Naive B cell (primary cell): ENCODE results near the gene DIAPH2. TPM values are rescaled to one million over a fixed set of nuclear protein-coding genes. Genes with fewer than 3 reads are reported as not detected.
A peak's percentile ranks its signal among the peaks of the same experiment; 100 is the strongest.
"Not testable (repeated sequence)": the region's sequence is repeated elsewhere in the genome, so short reads cannot be mapped to it uniquely, and the experiment has no call there.

Experiments used
- ATAC-seq, 2 donors: fragments of 150-1000 bp; cut with Tn5 transposase; 2 replicates each; pipeline ENCODE4 v1.10.0; 2021; ENCODE audit warnings: low read depth in 2 of 2, mild to moderate bottlenecking in 2 of 2, moderate library complexity in 2 of 2
- DNase-seq: peaks from one replicate; pipeline ENCODE4 v3.0.0; 2022
- H3K27ac Mint-ChIP-seq, 6 donors: one replicate each; pipeline ENCODE4 v1.8.0; 2020 to 2022; ENCODE audit warnings: mild to moderate bottlenecking in 6 of 6, mixed read lengths in 6 of 6, moderate library complexity in 5 of 6, inconsistent platforms in 2 of 6
- H3K27me3 Mint-ChIP-seq, 3 donors: one replicate each; pipeline ENCODE4 v1.8.0; 2021 to 2022; ENCODE audit warnings: mixed read lengths in 3 of 3, mild to moderate bottlenecking in 1 of 3
- H3K36me3 Mint-ChIP-seq, 2 donors: one replicate each; pipeline ENCODE4 v1.8.0; 2020 to 2022; ENCODE audit warnings: mixed read lengths in 2 of 2, inconsistent platforms in 1 of 2, mild to moderate bottlenecking in 1 of 2
- H3K4me1 Mint-ChIP-seq, 3 donors: one replicate each; pipeline ENCODE4 v1.8.0; 2020 to 2022; ENCODE audit warnings: mixed read lengths in 3 of 3, inconsistent platforms in 1 of 3, mild to moderate bottlenecking in 1 of 3, moderate library complexity in 1 of 3
- H3K4me3 Mint-ChIP-seq, 8 donors: one replicate each; pipeline ENCODE4 v1.8.0; 2020 to 2022; ENCODE audit warnings: mild to moderate bottlenecking in 8 of 8, mixed read lengths in 8 of 8, moderate library complexity in 8 of 8, inconsistent platforms in 2 of 8
- H3K9me3 Mint-ChIP-seq, 7 donors: one replicate each; pipeline ENCODE4 v1.8.0; 2020 to 2022; ENCODE audit warnings: mixed read lengths in 7 of 7, mild to moderate bottlenecking in 5 of 7, inconsistent platforms in 2 of 7, moderate library complexity in 1 of 7
- polyA plus RNA-seq, 6 donors: library from polyadenylated mRNA; unstranded; fragments of 300-500 nt; fragmentation: Illumina TruSeq; gene quantifications; one replicate each; pipeline ENCODE4 v1.2.3, GENCODE V29; 2021; ENCODE audit warnings: low read depth in 6 of 6

The DIAPH2 gene
- polyA plus RNA-seq, 6 donors from 2014 or later, result 6.4 to 15.2 (median 9.9) TPM

DNA sequence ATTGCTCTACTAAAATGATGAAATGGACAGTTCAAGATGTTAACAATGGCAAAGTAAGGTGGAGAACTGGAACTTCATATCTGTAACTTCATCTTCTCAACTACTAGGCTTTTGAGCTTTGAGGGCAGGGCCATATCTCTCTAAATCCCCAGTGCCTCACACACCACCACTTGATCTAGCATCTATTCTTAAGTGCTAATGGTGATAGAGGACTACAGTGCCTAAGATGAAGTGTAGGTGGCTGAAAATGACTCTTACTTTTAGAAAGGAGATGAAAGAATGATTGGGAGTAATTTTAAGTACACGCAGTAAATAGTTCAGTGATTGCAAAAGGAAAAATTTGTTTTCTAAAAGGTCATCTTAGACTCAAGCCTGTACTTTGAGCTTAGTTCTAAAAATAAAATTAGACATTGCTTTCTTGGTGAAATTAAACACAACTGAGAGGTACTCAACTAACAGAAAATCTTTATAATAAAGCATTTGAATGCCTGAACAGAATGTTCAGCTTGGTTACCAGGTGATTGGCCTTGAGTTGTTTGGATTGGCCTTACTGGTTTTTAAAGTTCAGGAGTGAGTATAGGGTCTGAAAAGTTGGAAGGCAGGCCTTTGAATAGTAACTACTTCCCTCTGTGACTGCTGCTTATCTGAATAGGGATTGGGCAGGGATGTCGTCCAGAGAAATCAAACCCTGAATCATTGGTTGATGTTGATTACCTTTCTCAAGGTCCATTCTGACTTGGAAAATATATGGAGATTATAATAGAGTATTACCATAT is 45.4 kb downstream of the DIAPH2 start:
- Mint-ChIP-seq H3K27me3 (no peaks in the 10 kb centered on the region), H3K4me3 (no peak overlapping the region), H3K36me3 (no peaks in the 10 kb centered on the region), H3K4me1 (peaks cover 0 to 11% (median 4%) of the 10 kb centered on the region in 3 donors), H3K9me3 (peaks cover 0 to 2% (median 0%) of the 10 kb centered on the region in 7 donors), H3K27ac (no peak overlapping the region)
- ATAC-seq (no peak), DNase-seq (no peak)

DNA sequence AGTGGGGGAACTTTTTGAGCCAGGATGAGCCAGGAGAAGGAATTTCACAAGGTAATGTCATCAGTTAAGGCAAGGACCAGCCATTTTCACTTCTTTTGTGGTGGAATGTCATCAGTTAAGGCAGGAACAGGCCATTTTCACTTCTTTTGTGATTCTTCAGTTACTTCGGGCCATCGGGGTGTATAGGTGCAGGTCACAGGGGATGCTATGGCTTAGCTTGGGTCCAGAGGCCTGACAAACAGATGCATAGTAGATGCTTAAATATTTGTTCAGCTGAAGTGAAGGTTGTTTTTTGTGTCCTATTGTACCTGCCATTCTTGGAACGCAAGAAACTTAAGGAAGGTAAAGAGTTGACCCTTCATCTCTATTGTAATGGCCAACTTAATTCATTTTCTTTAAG is 46.4 kb downstream of the DIAPH2 start:
- DNase-seq, H3K27ac Mint-ChIP-seq, H3K36me3 Mint-ChIP-seq, H3K4me3 Mint-ChIP-seq, H3K9me3 Mint-ChIP-seq, H3K27me3 Mint-ChIP-seq, ATAC-seq: not testable (repeated sequence)
- peaks cover 0 to 11% (median 4%) of the 10 kb centered on the region in 3 donors for H3K4me1 Mint-ChIP-seq

DNA sequence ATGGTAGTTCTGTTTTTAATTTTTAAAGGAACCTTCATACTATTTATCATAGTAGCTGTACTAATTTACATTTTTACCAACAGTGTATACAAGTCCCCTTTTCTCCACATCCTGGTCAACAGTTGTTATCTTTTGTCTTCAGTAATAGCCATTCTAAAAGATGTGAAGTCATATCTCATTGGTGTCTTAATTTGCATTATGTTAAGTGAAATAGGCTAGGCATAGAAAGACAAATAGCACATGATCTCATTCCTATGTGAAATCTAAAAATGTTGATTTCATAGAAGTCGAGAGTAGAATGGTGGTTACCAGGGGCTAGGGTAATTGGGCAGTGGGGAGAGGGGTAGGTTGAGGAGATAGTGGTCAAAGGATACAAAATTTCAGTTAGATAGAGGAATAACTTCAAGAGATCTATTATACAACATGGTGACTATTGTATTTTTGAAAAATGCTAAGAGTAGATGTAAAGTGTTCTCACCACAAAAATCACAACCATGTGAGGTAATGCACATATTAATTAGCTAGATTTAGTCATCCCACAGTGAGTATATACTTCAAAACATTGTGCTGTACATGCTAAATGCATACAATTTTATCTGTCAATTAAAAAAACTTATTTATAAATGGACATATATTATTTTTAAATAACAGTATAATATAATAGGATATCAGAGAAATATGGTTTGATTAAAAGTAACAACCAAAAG is 58.9 kb downstream of the DIAPH2 start:
- ATAC-seq (no peak), DNase-seq (no peak)
- no peak overlapping the region for H3K27ac Mint-ChIP-seq
- no peak overlapping the region for H3K4me3 Mint-ChIP-seq
- no peaks in the 10 kb centered on the region for H3K27me3 Mint-ChIP-seq
- no peaks in the 10 kb centered on the region for H3K36me3 Mint-ChIP-seq
- H3K4me1 Mint-ChIP-seq, result no peaks in the 10 kb centered on the region
- no peaks in the 10 kb centered on the region for H3K9me3 Mint-ChIP-seq

DNA sequence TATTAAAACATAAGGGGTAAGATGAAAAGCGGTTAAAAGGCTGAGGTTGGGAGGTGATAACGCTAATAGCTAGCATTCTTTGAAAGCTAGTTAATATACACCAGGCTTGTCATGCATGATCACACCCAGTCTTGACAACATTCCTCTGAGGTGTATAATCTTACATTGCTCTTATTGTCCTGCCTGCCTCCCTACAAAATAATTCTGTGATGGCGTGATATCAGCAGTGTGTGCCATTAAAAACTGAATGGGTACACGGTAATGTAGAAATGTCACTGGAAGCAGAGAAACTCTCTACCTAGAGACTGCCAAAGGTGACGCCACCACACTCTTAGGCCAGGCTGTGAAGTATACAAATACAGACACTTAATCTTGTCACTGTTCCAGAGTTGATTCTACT is 68.1 kb downstream of the DIAPH2 start:
- Mint-ChIP-seq H3K4me1 (no peaks in the 10 kb centered on the region), H3K9me3 (peaks cover 0 to 3% (median 1%) of the 10 kb centered on the region in 7 donors), H3K36me3 (no peaks in the 10 kb centered on the region), H3K4me3 (no peak overlapping the region), H3K27ac (no peak overlapping the region), H3K27me3 (no peaks in the 10 kb centered on the region)
- DNase-seq (no peak), ATAC-seq (no peak)

DNA sequence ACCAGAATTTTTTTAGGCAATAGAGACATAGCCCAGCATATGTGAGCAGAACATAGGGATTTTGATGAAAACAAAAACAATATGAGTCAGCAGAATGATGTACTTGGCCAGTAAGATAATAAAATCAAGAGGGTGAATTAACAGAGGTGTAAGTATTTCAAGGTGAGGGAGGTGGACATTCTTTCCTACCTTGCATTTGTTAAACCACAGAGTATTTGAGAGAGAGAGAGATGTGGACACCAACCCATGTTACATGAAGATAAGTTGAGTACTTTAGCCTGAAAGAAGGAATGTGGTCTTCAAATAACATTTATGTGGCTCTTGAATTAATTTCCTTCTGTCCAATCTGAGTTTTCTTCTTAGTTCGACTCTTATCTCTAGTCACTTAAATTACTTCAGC is 68.6 kb downstream of the DIAPH2 start:
- Mint-ChIP-seq H3K9me3 (peaks cover 0 to 3% (median 1%) of the 10 kb centered on the region in 7 donors), H3K36me3 (no peaks in the 10 kb centered on the region), H3K4me3 (no peak overlapping the region), H3K4me1 (no peaks in the 10 kb centered on the region), H3K27ac (no peak overlapping the region), H3K27me3 (no peaks in the 10 kb centered on the region)
- ATAC-seq (no peak), DNase-seq (no peak)

DNA sequence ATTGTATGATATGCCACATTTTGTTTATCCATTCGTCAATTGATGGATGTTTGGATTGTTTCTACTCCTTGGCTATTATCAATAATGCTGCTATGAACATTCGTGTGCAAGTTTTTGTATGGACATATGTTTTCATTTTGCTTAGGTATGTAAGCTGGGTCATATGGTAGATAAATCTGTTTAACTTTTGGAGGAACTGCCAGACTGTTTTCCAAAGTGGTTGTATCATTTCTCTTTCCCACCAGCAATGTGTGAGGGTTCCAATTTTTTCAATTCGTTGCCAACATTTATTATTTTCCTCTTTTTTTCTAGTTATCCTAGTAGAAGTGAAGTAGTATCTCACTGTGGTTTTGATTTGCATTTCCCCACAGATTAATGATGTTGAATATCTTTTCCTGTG is 71.8 kb downstream of the DIAPH2 start:
- Mint-ChIP-seq H3K4me1 (no peaks in the 10 kb centered on the region), H3K27me3 (no peaks in the 10 kb centered on the region)
- ATAC-seq, result no peak

DNA sequence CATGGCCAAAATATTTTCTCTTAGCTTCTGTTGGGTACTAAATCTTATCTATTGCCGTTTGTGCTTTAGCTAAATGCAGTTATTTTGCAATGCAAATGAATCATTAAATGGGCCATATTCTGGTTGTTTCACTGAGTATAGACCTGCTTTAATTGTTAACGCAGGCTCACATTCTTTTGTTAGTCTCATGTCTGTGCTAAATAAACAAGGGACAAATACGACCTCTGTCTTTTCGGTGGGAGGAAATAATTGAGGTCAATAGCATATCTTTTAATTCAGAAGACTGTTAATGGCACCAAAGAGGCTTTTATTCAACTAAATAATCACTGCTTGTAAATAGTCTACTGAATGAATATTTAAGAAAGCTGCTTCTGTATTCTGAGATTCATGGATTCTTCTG is 76.9 kb downstream of the DIAPH2 start:
- Mint-ChIP-seq H3K36me3 (no peaks in the 10 kb centered on the region), H3K27ac (peak overlapping the region in 1 of 6 donors; percentile 45)

More for the DNA sequence above, 71.8 kb downstream of the DIAPH2 start:
- Mint-ChIP-seq H3K9me3 (peaks cover 0 to 3% (median 1%) of the 10 kb centered on the region in 7 donors), H3K36me3 (no peaks in the 10 kb centered on the region), H3K27ac (no peak overlapping the region), H3K4me3 (no peak overlapping the region)
- DNase-seq, result no peak

DNA sequence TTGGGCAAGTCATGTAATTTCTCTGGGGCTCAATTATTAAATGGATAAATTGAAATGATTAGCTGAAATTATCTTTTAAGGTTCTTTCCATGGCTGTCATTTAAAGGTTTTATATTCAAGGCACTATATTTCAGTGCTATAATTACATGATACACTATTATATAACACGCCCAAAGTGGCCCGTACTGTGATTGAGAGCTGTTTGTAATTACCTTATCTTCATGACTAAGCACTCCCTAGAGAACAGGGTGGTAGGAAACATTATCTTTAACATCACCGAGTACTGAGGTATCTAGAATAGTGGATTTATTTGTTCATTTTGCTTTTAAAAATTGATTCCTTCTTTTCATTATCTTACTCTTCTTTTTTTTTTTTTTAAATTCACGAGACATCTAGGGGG is 79.0 kb downstream of the DIAPH2 start:
- Mint-ChIP-seq H3K4me3 (no peak overlapping the region), H3K27me3 (no peaks in the 10 kb centered on the region), H3K9me3 (no peaks in the 10 kb centered on the region), H3K36me3 (no peaks in the 10 kb centered on the region), H3K4me1 (peaks cover 5 to 13% (median 8%) of the 10 kb centered on the region in 3 donors), H3K27ac (no peak overlapping the region)
- DNase-seq (no peak), ATAC-seq (no peak)

More for the DNA sequence above, 76.9 kb downstream of the DIAPH2 start:
- DNase-seq (no peak), ATAC-seq (no peak)
- H3K4me1 Mint-ChIP-seq, result peaks cover 5 to 13% (median 8%) of the 10 kb centered on the region in 3 donors
- H3K27me3 Mint-ChIP-seq, result no peaks in the 10 kb centered on the region
- no peaks in the 10 kb centered on the region for H3K9me3 Mint-ChIP-seq
- no peak overlapping the region for H3K4me3 Mint-ChIP-seq

DNA sequence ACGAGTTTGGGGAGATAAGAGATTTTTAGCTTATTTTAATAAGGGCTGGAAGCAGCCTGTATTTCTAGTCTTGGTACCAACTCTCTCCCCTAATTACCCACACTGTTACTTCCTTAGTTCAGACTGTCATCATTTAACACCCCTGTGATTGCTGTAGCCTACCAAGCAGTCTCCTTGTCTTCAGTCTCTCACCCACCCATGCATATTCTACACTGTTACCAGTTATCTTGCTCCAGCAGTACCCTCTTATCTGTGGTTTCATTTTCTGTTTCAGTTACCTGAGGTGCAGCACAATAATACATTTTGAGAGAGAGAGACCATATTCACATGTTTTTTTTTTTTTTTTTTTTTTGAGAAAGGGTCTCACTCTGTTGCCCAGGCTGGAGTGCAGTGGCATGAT is 80.2 kb downstream of the DIAPH2 start:
- peaks cover 5 to 13% (median 8%) of the 10 kb centered on the region in 3 donors for H3K4me1 Mint-ChIP-seq
- no peaks in the 10 kb centered on the region for H3K36me3 Mint-ChIP-seq
- H3K27ac Mint-ChIP-seq, result peak overlapping the region in 1 of 6 donors; percentile 66
- DNase-seq (no peak), ATAC-seq (peak; percentile 30 to 41)
- no peaks in the 10 kb centered on the region for H3K9me3 Mint-ChIP-seq
- no peak overlapping the region for H3K4me3 Mint-ChIP-seq
- no peaks in the 10 kb centered on the region for H3K27me3 Mint-ChIP-seq

DNA sequence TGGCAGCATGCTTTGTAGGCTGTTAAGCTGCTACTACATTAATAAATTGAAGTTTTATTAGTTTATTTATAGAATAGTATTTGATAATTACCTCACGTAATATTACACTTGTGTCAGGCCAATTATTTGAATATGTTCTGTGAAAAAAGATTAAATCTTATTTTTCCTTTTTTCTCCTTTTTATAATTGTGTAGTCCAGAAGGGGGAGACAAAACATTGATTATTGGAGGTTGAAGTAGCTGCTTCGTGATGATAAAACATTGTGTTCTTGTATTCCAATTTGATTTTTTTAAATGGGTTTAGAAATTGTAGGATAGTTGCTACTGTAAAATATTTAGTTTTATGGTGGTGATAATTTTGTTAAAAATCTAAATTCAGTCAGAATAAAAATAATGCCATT is 85.7 kb downstream of the DIAPH2 start:
- DNase-seq (no peak), ATAC-seq (no peak)
- Mint-ChIP-seq H3K36me3 (no peaks in the 10 kb centered on the region), H3K4me1 (no peaks in the 10 kb centered on the region), H3K9me3 (no peaks in the 10 kb centered on the region), H3K27me3 (no peaks in the 10 kb centered on the region), H3K27ac (no peak overlapping the region), H3K4me3 (no peak overlapping the region)

DNA sequence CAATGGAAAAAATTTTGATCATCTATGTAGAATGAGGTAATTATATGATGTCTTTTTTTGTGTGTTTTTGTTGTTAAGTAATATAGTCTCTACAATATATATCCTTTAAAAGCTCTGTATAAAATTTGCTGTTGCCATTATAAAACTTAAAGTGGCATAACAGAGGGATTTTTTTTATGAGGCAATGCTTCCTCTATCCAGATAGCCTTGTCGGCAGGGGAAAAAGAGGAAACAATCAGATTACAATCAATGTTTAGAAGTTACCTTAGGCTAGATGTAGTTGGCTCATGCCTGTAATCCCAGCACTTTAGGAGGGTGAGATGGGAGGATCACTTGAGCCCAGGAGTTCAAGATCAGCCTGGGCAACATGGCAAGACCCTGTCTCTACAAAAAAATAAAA is 86.8 kb downstream of the DIAPH2 start:
- Mint-ChIP-seq H3K4me1 (no peaks in the 10 kb centered on the region), H3K36me3 (no peaks in the 10 kb centered on the region), H3K27ac (no peak overlapping the region), H3K9me3 (no peaks in the 10 kb centered on the region), H3K4me3 (no peak overlapping the region), H3K27me3 (no peaks in the 10 kb centered on the region)
- DNase-seq, result no peak
- no peak for ATAC-seq

DNA sequence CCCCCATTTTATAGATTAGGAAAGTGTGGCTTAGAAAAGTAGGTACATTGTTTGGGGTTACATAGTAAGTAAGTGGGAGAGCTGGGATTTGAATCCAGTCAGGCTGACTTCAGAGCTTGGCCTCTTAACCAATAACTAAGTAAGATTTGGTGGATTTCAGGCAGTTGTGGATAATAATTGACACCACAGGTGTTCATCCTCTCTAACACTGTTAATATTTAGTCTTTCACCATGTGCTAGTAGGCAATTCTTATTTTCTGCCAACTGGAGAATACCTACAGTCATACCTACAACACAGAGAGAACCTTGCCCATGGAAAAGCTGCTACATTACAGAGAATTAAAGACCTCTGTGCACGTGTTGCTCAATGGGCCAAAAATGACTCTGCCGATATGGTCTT is 89.5 kb downstream of the DIAPH2 start:
- DNase-seq (no peak), ATAC-seq (no peak)
- H3K27ac Mint-ChIP-seq, result no peak overlapping the region
- H3K27me3 Mint-ChIP-seq, result no peaks in the 10 kb centered on the region
- no peaks in the 10 kb centered on the region for H3K4me1 Mint-ChIP-seq
- no peaks in the 10 kb centered on the region for H3K36me3 Mint-ChIP-seq
- no peak overlapping the region for H3K4me3 Mint-ChIP-seq
- H3K9me3 Mint-ChIP-seq, result no peaks in the 10 kb centered on the region

DNA sequence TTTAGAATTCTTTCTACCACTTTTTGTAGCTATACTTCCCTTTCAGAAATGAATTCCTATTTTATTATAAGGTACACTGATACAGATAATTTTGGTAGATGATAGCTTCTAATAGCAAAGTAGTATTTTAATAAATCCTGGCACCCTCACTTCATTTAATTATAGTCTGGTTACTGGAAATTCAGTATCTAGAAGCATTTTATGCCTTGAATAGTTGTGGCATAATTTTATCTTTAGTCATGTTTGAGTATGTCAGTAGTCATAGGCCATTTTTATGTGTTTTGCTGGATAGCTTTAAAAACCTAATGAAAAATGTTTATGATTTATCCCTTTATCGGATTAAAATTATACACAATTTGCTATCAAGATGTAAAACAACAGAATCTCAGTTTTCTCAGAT is 92.3 kb downstream of the DIAPH2 start:
- Mint-ChIP-seq H3K4me1 (no peaks in the 10 kb centered on the region), H3K27ac (no peak overlapping the region), H3K36me3 (no peaks in the 10 kb centered on the region), H3K9me3 (no peaks in the 10 kb centered on the region), H3K4me3 (no peak overlapping the region), H3K27me3 (no peaks in the 10 kb centered on the region)
- no peak for DNase-seq
- no peak for ATAC-seq

DNA sequence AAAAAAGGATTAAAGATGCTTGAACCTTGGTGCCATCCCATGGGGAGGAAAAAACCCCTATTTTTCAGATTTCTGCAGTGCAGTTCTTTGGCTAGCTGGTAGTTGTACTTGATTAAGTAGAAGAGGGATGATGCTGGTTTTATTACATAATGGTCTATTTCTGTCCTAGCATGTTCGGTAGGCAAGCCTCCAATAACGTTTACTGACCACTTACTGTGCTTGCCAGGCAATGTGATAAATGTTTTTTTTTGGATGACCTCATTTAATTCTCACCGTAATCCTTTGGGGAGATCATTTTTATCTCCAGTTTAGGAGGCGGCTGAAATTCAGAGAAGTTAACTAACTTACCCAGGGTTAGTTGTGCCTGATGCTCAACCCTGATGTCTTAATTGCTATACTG is 106.9 kb downstream of the DIAPH2 start:
- no peaks in the 10 kb centered on the region for H3K9me3 Mint-ChIP-seq
- DNase-seq (no peak), ATAC-seq (no peak)
- H3K4me3 Mint-ChIP-seq, result no peak overlapping the region
- peaks cover 0 to 11% (median 0%) of the 10 kb centered on the region in 3 donors for H3K4me1 Mint-ChIP-seq
- no peaks in the 10 kb centered on the region for H3K36me3 Mint-ChIP-seq
- H3K27me3 Mint-ChIP-seq, result no peaks in the 10 kb centered on the region
- H3K27ac Mint-ChIP-seq, result no peak overlapping the region
